SU-DHL-6 (cell line): ENCODE results near the gene QKI.

Experiments
- H2AFZ ChIP-seq: fragments of 200-600 bp; sonication (generic); 2 replicates; pipeline ENCODE4 v1.6.1; 2014; ENCODE audit warnings: low read depth, mild to moderate bottlenecking, moderate library complexity, mixed read lengths, antibody characterized with exemption, low read length; ENCODE audit not compliant: severe bottlenecking
- H3F3A ChIP-seq: fragments of 200-600 bp; shearing (Covaris generic); 2 replicates; pipeline ENCODE4 v1.6.0; 2016; ENCODE audit warnings: antibody characterized with exemption, mild to moderate bottlenecking; ENCODE audit not compliant: insufficient read depth
- H3K27ac ChIP-seq: fragments of 200-600 bp; sonication (generic); 2 replicates; pipeline ENCODE4 v1.5.1; 2016; ENCODE audit warnings: low read depth, mild to moderate bottlenecking, low read length, moderate library complexity, mixed read lengths
- H3K27me3 ChIP-seq: fragments of 200-600 bp; sonication (generic), shearing (Covaris generic); 2 replicates; pipeline ENCODE4 v1.6.0; 2014; ENCODE audit warnings: mild to moderate bottlenecking, low read length
- H3K36me3 ChIP-seq: fragments of 200-600 bp; sonication (generic); 2 replicates; pipeline ENCODE4 v1.6.1; 2014; ENCODE audit warnings: mild to moderate bottlenecking, low read length, mixed read lengths
- H3K4me2 ChIP-seq: fragments of 300-600, 200-600 bp; shearing (Covaris generic), sonication (generic); 2 replicates; pipeline ENCODE4 v1.6.0; 2014; ENCODE audit warnings: low read length, low read depth, mild to moderate bottlenecking; ENCODE audit not compliant: poor library complexity, severe bottlenecking
- H3K4me3 ChIP-seq: fragments of 200-600 bp; sonication (generic); 2 replicates; pipeline ENCODE4 v1.5.1; 2014; ENCODE audit warnings: antibody characterized with exemption, low read length, mild to moderate bottlenecking, mixed read lengths; ENCODE audit not compliant: insufficient read depth, poor library complexity, severe bottlenecking
- H3K79me2 ChIP-seq: fragments of 200-600 bp; sonication (generic); 2 replicates; pipeline ENCODE4 v1.6.1; 2014; ENCODE audit warnings: mild to moderate bottlenecking, low read length, moderate library complexity; ENCODE audit not compliant: insufficient read depth
- H3K9ac ChIP-seq: fragments of 200-600 bp; sonication (generic); 2 replicates; pipeline ENCODE4 v1.7.0; 2014; ENCODE audit warnings: mild to moderate bottlenecking, low read length
- H3K9me2 ChIP-seq: fragments of 200-600 bp; sonication (generic); replicated peaks from 2 replicates; pipeline ENCODE4 v1.6.1; 2014; ENCODE audit warnings: low read length; ENCODE audit not compliant: insufficient read depth
- H3K9me3 ChIP-seq: fragments of 200-600 bp; sonication (generic); 2 replicates; pipeline ENCODE4 v1.6.1; 2014; ENCODE audit warnings: low read length, mixed read lengths; ENCODE audit not compliant: insufficient read depth
- H4K20me1 ChIP-seq: fragments of 200-600 bp; sonication (generic); 2 replicates; pipeline ENCODE4 v1.6.1; 2014; ENCODE audit warnings: low read depth, mild to moderate bottlenecking, antibody characterized with exemption, low read length, moderate library complexity, mixed read lengths
- EZH2phosphoT487 ChIP-seq: fragments of 200-600 bp; sonication (generic), shearing (Covaris generic); conservative IDR thresholded peaks from 2 replicates; pipeline ENCODE4 v1.6.1; 2018; ENCODE audit warnings: mild to moderate bottlenecking, antibody characterized with exemption, low read length, moderate library complexity, mixed read lengths
- TF ChIP-seq, protein P1 (sequence below): fragments of 200-600 bp; sonication (generic); IDR thresholded peaks from one replicate; pipeline ENCODE4 v1.5.1; 2017; ENCODE audit warnings: antibody characterized with exemption, mild to moderate bottlenecking, low read length, moderate library complexity; ENCODE audit not compliant: insufficient read depth, poor library complexity, severe bottlenecking

QKI gene

DNA sequence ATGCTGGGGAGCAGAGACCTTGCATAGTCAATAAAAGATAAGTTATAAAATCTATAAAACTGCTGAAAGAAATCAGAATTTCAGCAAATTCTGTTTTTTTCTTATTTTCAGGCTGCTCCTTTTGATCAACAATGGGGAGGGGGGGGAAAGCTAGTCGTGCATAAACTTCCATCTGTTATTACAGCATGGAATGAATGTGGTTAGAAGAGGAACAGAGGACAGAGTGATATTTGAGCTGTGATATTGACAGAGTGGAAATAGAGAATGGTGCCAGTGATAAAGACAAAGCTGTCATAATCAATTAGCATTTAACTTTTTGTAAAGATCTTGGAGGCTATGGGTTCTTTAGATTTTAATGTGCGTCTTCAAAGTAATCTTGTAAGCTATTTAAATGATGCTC is 43.4 kb upstream of the QKI start:
- H3K9me2 ChIP-seq, result no peaks in the 10 kb centered on the region
- TF ChIP-seq EZH2phosphoT487, result no peak
- TF ChIP-seq, protein P1, sequence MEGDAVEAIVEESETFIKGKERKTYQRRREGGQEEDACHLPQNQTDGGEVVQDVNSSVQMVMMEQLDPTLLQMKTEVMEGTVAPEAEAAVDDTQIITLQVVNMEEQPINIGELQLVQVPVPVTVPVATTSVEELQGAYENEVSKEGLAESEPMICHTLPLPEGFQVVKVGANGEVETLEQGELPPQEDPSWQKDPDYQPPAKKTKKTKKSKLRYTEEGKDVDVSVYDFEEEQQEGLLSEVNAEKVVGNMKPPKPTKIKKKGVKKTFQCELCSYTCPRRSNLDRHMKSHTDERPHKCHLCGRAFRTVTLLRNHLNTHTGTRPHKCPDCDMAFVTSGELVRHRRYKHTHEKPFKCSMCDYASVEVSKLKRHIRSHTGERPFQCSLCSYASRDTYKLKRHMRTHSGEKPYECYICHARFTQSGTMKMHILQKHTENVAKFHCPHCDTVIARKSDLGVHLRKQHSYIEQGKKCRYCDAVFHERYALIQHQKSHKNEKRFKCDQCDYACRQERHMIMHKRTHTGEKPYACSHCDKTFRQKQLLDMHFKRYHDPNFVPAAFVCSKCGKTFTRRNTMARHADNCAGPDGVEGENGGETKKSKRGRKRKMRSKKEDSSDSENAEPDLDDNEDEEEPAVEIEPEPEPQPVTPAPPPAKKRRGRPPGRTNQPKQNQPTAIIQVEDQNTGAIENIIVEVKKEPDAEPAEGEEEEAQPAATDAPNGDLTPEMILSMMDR, result no peak
- no peak overlapping the region for H3K27ac ChIP-seq
- no peaks in the 10 kb centered on the region for H4K20me1 ChIP-seq
- no peak overlapping the region for H3K9ac ChIP-seq
- no peaks in the 10 kb centered on the region for H3K79me2 ChIP-seq
- no peaks in the 10 kb centered on the region for H3K36me3 ChIP-seq
- no peak overlapping the region for H2AFZ ChIP-seq
- H3F3A ChIP-seq, result no peaks in the 10 kb centered on the region
- no peak overlapping the region for H3K4me2 ChIP-seq
- H3K27me3 ChIP-seq, result no peaks in the 10 kb centered on the region
- H3K9me3 ChIP-seq, result no peaks in the 10 kb centered on the region
- no peak overlapping the region for H3K4me3 ChIP-seq

DNA sequence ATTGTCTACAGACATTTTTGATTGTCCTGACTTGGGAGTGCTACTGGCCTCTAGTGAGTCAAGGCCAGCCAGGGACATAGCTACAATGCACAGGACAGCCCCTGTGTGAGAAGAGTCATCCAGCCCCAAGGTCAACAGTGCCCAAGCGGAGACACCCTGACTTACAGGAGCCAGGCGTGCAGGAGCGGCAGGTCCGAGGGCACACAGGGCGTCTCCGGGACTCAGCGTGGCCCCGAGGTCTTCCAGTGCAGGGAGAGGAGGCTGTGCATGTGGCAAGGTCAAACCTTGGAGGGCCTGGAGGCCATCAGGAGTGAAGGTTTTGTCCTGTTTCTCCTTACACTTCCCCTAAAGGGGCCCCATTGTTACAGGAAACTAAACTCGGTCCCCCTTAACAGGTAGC is 41.3 kb upstream of the QKI start:
- no peak overlapping the region for H3K4me3 ChIP-seq
- H2AFZ ChIP-seq, result no peak overlapping the region
- no peaks in the 10 kb centered on the region for H3K9me2 ChIP-seq
- H4K20me1 ChIP-seq, result no peaks in the 10 kb centered on the region
- no peaks in the 10 kb centered on the region for H3F3A ChIP-seq
- no peak overlapping the region for H3K27ac ChIP-seq
- H3K4me2 ChIP-seq, result no peak overlapping the region
- no peaks in the 10 kb centered on the region for H3K27me3 ChIP-seq
- H3K36me3 ChIP-seq, result no peaks in the 10 kb centered on the region
- TF ChIP-seq, protein P1, result no peak
- TF ChIP-seq EZH2phosphoT487, result no peak
- no peaks in the 10 kb centered on the region for H3K9me3 ChIP-seq
- H3K79me2 ChIP-seq, result no peaks in the 10 kb centered on the region
- H3K9ac ChIP-seq, result no peak overlapping the region

DNA sequence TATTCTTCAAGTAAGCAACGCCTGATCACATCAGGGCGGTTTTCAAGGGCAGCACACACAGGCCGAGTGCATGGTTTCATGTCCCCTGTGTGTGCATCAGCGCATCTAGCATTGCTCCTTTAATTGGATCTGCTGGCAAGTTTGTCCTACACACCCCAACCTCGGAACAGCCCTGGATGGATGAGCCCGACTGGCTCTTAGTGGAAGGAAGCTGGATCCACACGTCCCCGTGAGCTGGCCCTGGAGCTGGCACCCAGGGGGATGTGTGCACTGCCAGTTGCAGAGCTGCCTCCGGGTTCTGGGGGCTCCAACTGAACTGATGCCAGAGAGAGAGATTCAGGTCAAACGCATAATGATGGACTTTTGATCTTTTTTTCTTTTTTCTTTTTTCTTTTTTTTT is 39.2 kb upstream of the QKI start:
- H3F3A ChIP-seq, result no peaks in the 10 kb centered on the region
- no peaks in the 10 kb centered on the region for H4K20me1 ChIP-seq
- TF ChIP-seq, protein P1, result no peak
- TF ChIP-seq EZH2phosphoT487, result no peak
- H3K4me2 ChIP-seq, result no peak overlapping the region
- H3K4me3 ChIP-seq, result no peak overlapping the region
- no peak overlapping the region for H3K27ac ChIP-seq
- H3K79me2 ChIP-seq, result no peaks in the 10 kb centered on the region
- no peaks in the 10 kb centered on the region for H3K36me3 ChIP-seq
- H2AFZ ChIP-seq, result no peak overlapping the region
- no peaks in the 10 kb centered on the region for H3K27me3 ChIP-seq
- H3K9ac ChIP-seq, result no peak overlapping the region
- H3K9me2 ChIP-seq, result no peaks in the 10 kb centered on the region
- H3K9me3 ChIP-seq, result no peaks in the 10 kb centered on the region

DNA sequence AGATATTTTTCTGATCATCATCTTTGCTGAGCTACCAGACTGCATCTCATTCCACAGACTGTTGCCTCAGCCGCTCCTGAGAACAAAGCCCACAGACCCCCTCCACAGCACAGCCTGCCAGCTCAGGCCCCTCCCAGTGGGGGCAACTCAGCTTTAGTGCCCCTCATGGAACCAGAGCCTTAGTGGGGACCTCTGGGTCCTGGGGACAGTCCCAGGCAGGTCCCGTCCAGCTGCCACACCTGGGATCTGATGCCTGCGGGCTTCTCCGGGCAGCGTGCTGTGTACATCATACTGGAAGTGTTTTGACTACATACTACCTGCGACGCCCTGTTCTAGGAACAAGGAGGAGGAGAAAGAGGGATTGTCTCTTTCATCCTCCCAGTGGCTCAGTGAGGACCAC is 38.3 kb upstream of the QKI start:
- Histone ChIP-seq H3K27ac (no peak overlapping the region), H3F3A (no peaks in the 10 kb centered on the region), H3K36me3 (no peaks in the 10 kb centered on the region), H3K9me3 (no peaks in the 10 kb centered on the region), H3K4me3 (no peak overlapping the region), H3K27me3 (no peaks in the 10 kb centered on the region), H4K20me1 (no peaks in the 10 kb centered on the region), H3K9me2 (no peaks in the 10 kb centered on the region), H3K79me2 (no peaks in the 10 kb centered on the region), H3K9ac (no peak overlapping the region), H3K4me2 (no peak overlapping the region), H2AFZ (no peak overlapping the region)
- no peak for TF ChIP-seq EZH2phosphoT487
- TF ChIP-seq, protein P1, result no peak
